Measurements from ENCODE around the gene TUBB.
"Not testable (repeated sequence)": the region's sequence is repeated elsewhere in the genome, so short reads cannot be mapped to it uniquely, and the experiment has no call there.

TUBB gene

GRCh38 chr6:30754631-30755030 lies 34.5 kb downstream of the TUBB start:
- TF ChIP-seq MAX (IDR thresholded peaks at IDR 0.05; ENCODE audit: low read depth, low read length) (no peak), MYC (IDR thresholded peaks at IDR 0.05; ENCODE audit: low read depth, low read length) (no peak), POLR2A (IDR thresholded peaks at IDR 0.05; ENCODE audit: extremely low read depth, insufficient read length) (no peak), CTCF (IDR thresholded peaks at IDR 0.05; ENCODE audit: low read depth, low read length) (no peak)
- no peak overlapping the region for H3K4me3 ChIP-seq (ENCODE audit: low read depth, low read length)
- DNase-seq (ENCODE audit: low read depth) = no peak

GRCh38 chr6:30756405-30757003 lies 36.4 kb downstream of the TUBB start:
- not testable (repeated sequence) for H3K4me3 ChIP-seq (ENCODE audit: low read depth, low read length); DNase-seq (ENCODE audit: low read depth)

GRCh38 chr6:30757261-30757904 lies 37.2 kb downstream of the TUBB start:
- no peak overlapping the region for H3K4me3 ChIP-seq (ENCODE audit: low read depth, low read length)
- no peak for DNase-seq (ENCODE audit: low read depth)
- TF ChIP-seq MYC (IDR thresholded peaks at IDR 0.05; ENCODE audit: low read depth, low read length) = no peak
- no peak for TF ChIP-seq POLR2A (IDR thresholded peaks at IDR 0.05; ENCODE audit: extremely low read depth, insufficient read length)
- no peak for TF ChIP-seq MAX (IDR thresholded peaks at IDR 0.05; ENCODE audit: low read depth, low read length)
- no peak for TF ChIP-seq CTCF (IDR thresholded peaks at IDR 0.05; ENCODE audit: low read depth, low read length)

GRCh38 chr6:30759575-30760239 lies 39.6 kb downstream of the TUBB start:
- TF ChIP-seq MYC (IDR thresholded peaks at IDR 0.05; ENCODE audit: low read depth, low read length) = no peak
- TF ChIP-seq MAX (IDR thresholded peaks at IDR 0.05; ENCODE audit: low read depth, low read length) = no peak
- no peak for TF ChIP-seq POLR2A (IDR thresholded peaks at IDR 0.05; ENCODE audit: extremely low read depth, insufficient read length)
- no peak for TF ChIP-seq CTCF (IDR thresholded peaks at IDR 0.05; ENCODE audit: low read depth, low read length)
- H3K4me3 ChIP-seq (ENCODE audit: low read depth, low read length) = no peak overlapping the region
- no peak for DNase-seq (ENCODE audit: low read depth)

- H3K4me3 ChIP-seq (ENCODE audit: low read depth, low read length) = no peak overlapping the region
- TF ChIP-seq MYC (IDR thresholded peaks at IDR 0.05; ENCODE audit: low read depth, low read length) = no peak
- no peak for TF ChIP-seq POLR2A (IDR thresholded peaks at IDR 0.05; ENCODE audit: extremely low read depth, insufficient read length)
- TF ChIP-seq MAX (IDR thresholded peaks at IDR 0.05; ENCODE audit: low read depth, low read length) = no peak
- no peak for TF ChIP-seq CTCF (IDR thresholded peaks at IDR 0.05; ENCODE audit: low read depth, low read length)
- no peak for DNase-seq (ENCODE audit: low read depth)
These were observed 40.4 kb downstream of the TUBB start for GRCh38 chr6:30760549-30760948.

- TF ChIP-seq MAX (IDR thresholded peaks at IDR 0.05; ENCODE audit: low read depth, low read length) (no peak), CTCF (IDR thresholded peaks at IDR 0.05; ENCODE audit: low read depth, low read length) (no peak), POLR2A (IDR thresholded peaks at IDR 0.05; ENCODE audit: extremely low read depth, insufficient read length) (no peak), MYC (IDR thresholded peaks at IDR 0.05; ENCODE audit: low read depth, low read length) (no peak)
These were observed 41.8 kb downstream of the TUBB start for GRCh38 chr6:30761791-30762429.

More at GRCh38 chr6:30761791-30762429, 41.8 kb downstream of the TUBB start:
- H3K4me3 ChIP-seq (ENCODE audit: low read depth, low read length) = no peak overlapping the region
- DNase-seq (ENCODE audit: low read depth) = no peak
